OCI-LY1 (cell line): ENCODE data around the gene CORIN.

Experiments
- H2AFZ ChIP-seq: fragments of 200-600 bp; sonication (generic), shearing (Covaris generic); 2 replicates; pipeline ENCODE4 v1.6.0; 2014; ENCODE audit warnings: antibody characterized with exemption, mild to moderate bottlenecking, low read length
- H3F3A ChIP-seq: fragments of 200-600 bp; sonication (generic), shearing (Covaris generic); 2 replicates; pipeline ENCODE4 v1.6.0; 2014; ENCODE audit warnings: mild to moderate bottlenecking, antibody characterized with exemption, low read length, moderate library complexity; ENCODE audit not compliant: insufficient read depth
- H3K27ac ChIP-seq: fragments of 200-600 bp; sonication (generic); 2 replicates; pipeline ENCODE4 v1.5.1; 2014; ENCODE audit warnings: low read length, mixed run types, mild to moderate bottlenecking, low read depth; ENCODE audit not compliant: poor library complexity, severe bottlenecking
- H3K27me3 ChIP-seq: fragments of 200-600 bp; sonication (generic); 2 replicates; pipeline ENCODE4 v1.6.0; 2014; ENCODE audit warnings: antibody characterized with exemption, mild to moderate bottlenecking, low read length, moderate library complexity; ENCODE audit not compliant: insufficient read depth
- H3K36me3 ChIP-seq: fragments of 200-600 bp; sonication (generic); 2 replicates; pipeline ENCODE4 v1.6.1; 2014; ENCODE audit warnings: mild to moderate bottlenecking, antibody characterized with exemption, low read length, moderate library complexity, mixed read lengths; ENCODE audit not compliant: insufficient read depth
- H3K4me1 ChIP-seq: fragments of 200-600 bp; sonication (generic); 2 replicates; pipeline ENCODE4 v1.5.1; 2014; ENCODE audit warnings: mild to moderate bottlenecking, low read length, moderate library complexity; ENCODE audit not compliant: insufficient read depth, severe bottlenecking
- H3K4me2 ChIP-seq: fragments of 200-600 bp; sonication (generic), shearing (Covaris generic); 2 replicates; pipeline ENCODE4 v1.6.1; 2014; ENCODE audit warnings: low read length
- H3K4me3 ChIP-seq: fragments of 200-600 bp; sonication (generic); 2 replicates; pipeline ENCODE4 v1.5.1; 2014; ENCODE audit warnings: low read length, low read depth, mild to moderate bottlenecking, mixed read lengths; ENCODE audit not compliant: poor library complexity, severe bottlenecking
- H3K79me2 ChIP-seq: fragments of 200-600 bp; shearing (Covaris generic); 2 replicates; pipeline ENCODE4 v1.6.1; 2016; ENCODE audit warnings: mixed run types, low read length, mixed read lengths; ENCODE audit not compliant: insufficient read depth
- H3K9ac ChIP-seq: fragments of 200-600 bp; sonication (generic), shearing (Covaris generic); 2 replicates; pipeline ENCODE4 v1.6.1; 2014; ENCODE audit warnings: mild to moderate bottlenecking, low read length, mixed read lengths
- H3K9me2 ChIP-seq: fragments of 200-600 bp; sonication (generic), shearing (Covaris generic); 2 replicates; pipeline ENCODE4 v1.6.1; 2014; ENCODE audit warnings: low read depth, mild to moderate bottlenecking, low read length, mixed read lengths
- H3K9me3 ChIP-seq: fragments of 200-600 bp; shearing (Covaris generic); 2 replicates; pipeline ENCODE4 v1.6.1; 2014; ENCODE audit warnings: low read length, mixed read lengths
- H4K20me1 ChIP-seq: fragments of 200-600 bp; sonication (generic), shearing (Covaris generic); 2 replicates; pipeline ENCODE4 v1.6.0; 2016; ENCODE audit warnings: mild to moderate bottlenecking, low read length; ENCODE audit not compliant: insufficient read depth
- CTCF ChIP-seq: fragments of 200-600 bp; sonication (generic), shearing (Covaris generic); IDR thresholded peaks from 2 replicates; pipeline ENCODE4 v1.5.1; 2017; ENCODE audit warnings: mild to moderate bottlenecking, antibody characterized with exemption, low read length, moderate library complexity, mixed read lengths
- EZH2 ChIP-seq: fragments of 200-600 bp; sonication (generic), shearing (Covaris generic); IDR thresholded peaks from 2 replicates; pipeline ENCODE4 v1.8.0; 2017; ENCODE audit warnings: borderline replicate concordance, mixed run types, mild to moderate bottlenecking, antibody characterized with exemption, low read length, moderate library complexity, mixed read lengths

The CORIN gene

GRCh38 chr4:47750788-47751187, 87.1 kb downstream of the CORIN start:
- Histone ChIP-seq H3K4me2 (no peak overlapping the region), H3K9ac (no peak overlapping the region), H3K4me3 (no peak overlapping the region), H3K4me1 (no peaks in the 10 kb centered on the region), H3K36me3 (no peaks in the 10 kb centered on the region), H2AFZ (no peak overlapping the region), H3K79me2 (no peaks in the 10 kb centered on the region), H3K9me3 (no peaks in the 10 kb centered on the region), H3K9me2 (no peaks in the 10 kb centered on the region), H3F3A (no peaks in the 10 kb centered on the region), H3K27me3 (no peaks in the 10 kb centered on the region), H3K27ac (no peak overlapping the region), H4K20me1 (no peaks in the 10 kb centered on the region)
- TF ChIP-seq CTCF (no peak), EZH2 (no peak)

DNA sequence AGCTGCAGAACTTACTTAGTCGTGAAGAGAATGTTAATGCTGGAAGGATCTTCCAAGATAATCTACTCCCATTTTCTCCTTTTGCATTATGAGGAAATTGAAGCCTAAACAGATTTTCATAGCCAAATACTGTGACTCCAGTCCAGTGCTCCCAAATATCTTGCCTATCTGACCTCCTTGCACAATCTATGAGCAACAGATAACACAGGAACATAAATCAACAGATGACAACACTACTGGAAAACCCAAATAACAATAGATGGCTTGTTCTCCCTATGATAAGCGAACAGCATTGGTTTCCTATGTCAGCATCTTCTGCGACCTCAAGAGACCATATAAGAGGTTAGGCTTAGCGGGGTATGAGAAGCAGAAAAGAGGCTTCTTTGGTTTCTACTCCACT, 88.0 kb downstream of the CORIN start:
- Histone ChIP-seq H3K27ac (no peak overlapping the region), H3K4me3 (no peak overlapping the region), H4K20me1 (no peaks in the 10 kb centered on the region), H3F3A (no peaks in the 10 kb centered on the region), H3K9me3 (no peaks in the 10 kb centered on the region), H3K4me1 (no peaks in the 10 kb centered on the region), H2AFZ (no peak overlapping the region), H3K9me2 (no peaks in the 10 kb centered on the region), H3K27me3 (no peaks in the 10 kb centered on the region), H3K79me2 (no peaks in the 10 kb centered on the region), H3K4me2 (no peak overlapping the region), H3K36me3 (no peaks in the 10 kb centered on the region), H3K9ac (no peak overlapping the region)
- TF ChIP-seq CTCF = no peak
- TF ChIP-seq EZH2 = no peak

- no peak overlapping the region for H3K27ac ChIP-seq
- H3K9ac ChIP-seq = no peak overlapping the region
- H3K4me2 ChIP-seq = no peak overlapping the region
- H3F3A ChIP-seq = no peaks in the 10 kb centered on the region
- no peaks in the 10 kb centered on the region for H3K79me2 ChIP-seq
- H3K9me2 ChIP-seq = no peaks in the 10 kb centered on the region
- no peaks in the 10 kb centered on the region for H3K4me1 ChIP-seq
- TF ChIP-seq EZH2 (no peak), CTCF (no peak)
- H3K36me3 ChIP-seq = no peaks in the 10 kb centered on the region
- H3K4me3 ChIP-seq = no peak overlapping the region
- H3K27me3 ChIP-seq = no peaks in the 10 kb centered on the region
- no peaks in the 10 kb centered on the region for H4K20me1 ChIP-seq
- no peak overlapping the region for H2AFZ ChIP-seq
- H3K9me3 ChIP-seq = no peaks in the 10 kb centered on the region
Observed at GRCh38 chr4:47749060-47749459, 88.8 kb downstream of the CORIN start.
